Measurements from ENCODE around the gene SLC14A1.
"Not testable (repeated sequence)": the region's sequence is repeated elsewhere in the genome, so short reads cannot be mapped to it uniquely, and the experiment has no call there.

Gene SLC14A1

DNA sequence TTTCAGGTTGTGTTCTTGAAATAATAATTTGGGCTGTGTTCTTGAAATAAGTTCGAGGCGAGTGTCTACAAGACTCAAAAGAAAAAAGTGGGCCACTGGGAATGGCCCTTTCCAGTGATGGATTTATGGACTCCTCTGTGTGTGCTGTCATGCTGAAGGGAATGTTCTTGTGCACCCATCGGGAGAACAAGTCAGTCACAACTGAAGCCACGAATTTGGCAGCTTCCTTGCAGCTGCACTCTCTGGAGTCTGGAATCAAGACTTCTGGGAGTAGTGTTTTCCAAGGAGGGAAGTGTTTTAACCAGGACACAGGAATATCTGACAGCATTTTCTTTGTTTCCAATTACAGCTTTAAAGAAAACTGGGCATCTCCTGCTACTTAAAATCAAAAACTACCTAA lies 620 bp downstream of the SLC14A1 start:
- DNase-seq (ENCODE audit: low read depth), result peak; percentile 6

DNA sequence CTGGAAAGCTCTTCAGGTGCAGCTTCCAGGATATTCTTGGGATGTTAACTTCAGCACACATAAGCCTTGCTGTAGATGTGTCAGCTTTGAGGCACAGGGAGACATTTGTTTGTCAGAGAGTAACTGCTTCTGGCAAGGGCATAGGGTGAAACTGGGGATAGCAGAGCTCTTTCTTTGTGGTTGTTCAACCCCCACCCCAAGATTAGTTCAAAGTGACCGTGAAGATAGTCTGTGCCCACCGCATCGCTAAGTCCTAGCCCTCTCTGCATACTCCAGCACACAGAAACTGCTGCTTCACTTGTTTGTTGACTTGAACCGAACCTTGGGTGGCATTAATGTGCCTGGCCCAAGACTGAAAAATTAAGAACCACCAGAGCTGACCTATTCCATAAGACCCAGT lies 1.4 kb downstream of the SLC14A1 start:
- DNase-seq (ENCODE audit: low read depth), result no peak

DNA sequence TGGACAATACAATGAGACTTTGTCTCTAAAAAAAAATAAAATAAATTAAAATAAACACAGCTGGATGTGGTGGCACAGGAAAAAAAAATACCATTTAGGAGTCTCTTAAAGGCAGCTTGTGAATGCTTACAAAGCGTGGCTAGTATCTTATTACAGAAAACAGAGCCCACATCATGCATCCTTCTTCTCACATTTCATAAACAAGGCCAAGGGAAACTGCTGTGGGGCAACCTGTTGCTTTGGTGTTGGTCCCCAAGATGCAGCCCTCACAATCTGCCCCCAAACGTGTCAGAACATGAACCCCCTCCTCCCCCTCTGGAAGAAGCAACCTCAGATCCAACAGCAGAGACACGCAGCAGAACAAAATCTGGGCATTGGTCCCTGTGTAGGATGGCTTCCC lies 2.6 kb downstream of the SLC14A1 start:
- no peak for DNase-seq (ENCODE audit: low read depth)

DNA sequence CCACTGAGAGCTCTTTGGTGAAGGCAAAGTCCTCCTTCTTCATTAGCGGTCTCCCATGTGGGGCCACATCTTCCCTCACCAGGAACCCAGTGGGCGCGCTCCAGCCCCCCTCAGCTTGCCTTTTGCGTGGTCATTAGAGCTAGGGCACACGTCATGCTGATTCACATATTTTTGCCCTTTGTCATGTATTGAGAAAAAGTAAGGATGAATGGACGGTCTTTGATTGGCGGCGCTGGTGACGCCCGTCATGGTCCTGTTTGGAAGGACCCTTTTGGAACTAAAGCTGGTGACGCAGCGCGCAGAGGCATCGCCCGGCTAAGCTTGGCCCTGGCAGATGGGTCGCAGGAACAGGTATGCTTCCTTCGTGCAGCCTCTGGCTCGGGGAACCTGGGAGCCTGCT lies 3.1 kb downstream of the SLC14A1 start:
- no peak for DNase-seq (ENCODE audit: low read depth)

DNA sequence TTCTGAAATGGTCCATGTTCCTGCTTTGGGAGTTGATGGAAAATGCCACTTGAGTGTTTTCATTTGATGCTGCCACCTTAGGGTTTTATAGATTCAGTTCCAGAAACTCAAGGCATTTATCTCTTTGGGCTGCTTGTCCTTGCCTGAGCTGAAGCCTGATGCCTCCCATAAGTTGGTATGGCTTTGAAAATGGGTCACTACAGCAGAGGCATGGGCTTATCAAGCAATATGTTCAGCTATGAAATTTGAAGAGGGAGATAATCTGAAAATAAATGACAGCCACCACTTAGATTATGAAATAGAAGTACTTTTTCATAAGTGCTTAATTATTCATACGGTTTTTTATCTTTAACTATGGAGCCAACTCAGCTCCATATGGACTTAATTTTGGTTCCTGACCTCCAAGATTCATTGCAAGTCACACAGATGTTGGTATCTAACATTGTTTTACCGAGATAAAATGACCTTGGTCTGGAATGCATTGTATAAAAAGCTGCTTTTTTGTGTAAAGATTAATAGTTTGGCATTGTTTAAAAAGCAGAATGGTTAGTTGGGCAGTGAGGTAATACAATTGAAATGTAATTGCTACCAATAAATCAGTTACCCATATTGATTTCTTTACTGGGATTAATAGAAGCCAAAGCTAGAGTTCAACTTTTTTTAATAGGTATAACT lies 4.5 kb downstream of the SLC14A1 start:
- DNase-seq (ENCODE audit: low read depth), result peak; percentile 67

DNA sequence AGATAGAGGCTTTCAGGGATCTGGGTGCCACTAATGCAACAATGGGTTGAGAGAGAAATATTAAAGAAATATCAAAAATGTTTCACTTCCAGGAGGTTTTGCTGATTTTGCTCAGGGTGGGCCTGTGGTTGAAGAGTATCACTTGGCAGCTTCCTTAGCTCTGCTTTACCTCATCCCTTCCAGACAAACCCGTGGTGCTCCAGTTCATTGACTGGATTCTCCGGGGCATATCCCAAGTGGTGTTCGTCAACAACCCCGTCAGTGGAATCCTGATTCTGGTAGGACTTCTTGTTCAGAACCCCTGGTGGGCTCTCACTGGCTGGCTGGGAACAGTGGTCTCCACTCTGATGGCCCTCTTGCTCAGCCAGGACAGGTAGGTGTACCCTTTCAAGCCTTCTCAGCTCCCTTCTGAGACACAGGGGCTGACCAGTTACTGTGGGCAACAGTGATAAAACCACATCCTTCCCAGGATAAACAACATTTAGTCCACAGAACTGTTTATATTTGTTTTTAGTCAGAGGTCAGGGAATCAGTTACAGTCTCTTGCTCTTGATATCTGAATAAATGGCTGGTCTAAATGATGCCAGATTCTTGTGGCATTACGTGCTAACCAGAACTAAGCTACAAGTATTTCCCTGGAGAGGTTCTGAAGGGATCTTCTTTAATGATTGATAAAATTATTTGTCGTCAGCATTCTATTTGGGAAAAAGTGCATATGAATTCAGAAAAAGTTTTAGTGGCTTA lies 7.0 kb downstream of the SLC14A1 start:
- peak; percentile 68 for DNase-seq (ENCODE audit: low read depth)

DNA sequence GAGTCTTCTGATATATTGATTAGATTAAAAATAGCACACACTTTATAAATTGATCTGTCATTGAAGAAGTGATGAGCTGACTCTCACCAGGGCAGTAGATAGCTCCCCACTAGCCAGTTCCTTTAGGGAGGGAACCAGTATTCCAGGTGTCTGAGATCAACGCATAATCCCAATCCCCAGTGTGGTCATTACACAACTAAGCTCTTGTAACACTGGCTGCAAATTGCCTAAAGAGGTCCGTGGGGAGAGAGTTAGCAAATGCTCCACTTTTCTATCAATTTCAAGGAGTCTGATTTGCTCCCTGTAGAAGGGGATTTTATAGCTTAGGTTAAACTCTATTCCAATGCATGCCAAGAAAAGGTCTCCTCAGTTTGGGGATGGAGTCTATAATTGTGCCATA lies 7.7 kb downstream of the SLC14A1 start:
- DNase-seq (ENCODE audit: low read depth), result no peak

DNA sequence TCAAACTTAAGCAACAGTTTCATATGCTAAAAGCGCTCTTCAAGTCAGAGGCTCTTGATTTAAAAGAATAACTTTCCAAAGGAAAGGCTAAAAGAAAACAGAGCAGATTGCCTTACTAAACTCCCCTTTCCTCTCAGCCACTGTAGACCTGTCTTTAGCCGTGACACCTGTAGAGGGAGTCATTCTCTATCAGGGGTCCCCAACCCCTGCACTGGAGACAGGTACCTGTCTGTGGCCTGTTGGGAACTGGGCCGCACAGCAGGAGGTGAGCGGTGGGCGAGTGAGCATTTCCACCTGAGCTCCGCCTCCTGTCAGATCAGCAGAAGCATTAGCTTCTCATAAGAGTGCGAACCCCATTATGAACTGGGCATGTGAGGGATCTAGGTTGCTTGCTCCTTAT lies 9.6 kb downstream of the SLC14A1 start:
- DNase-seq (ENCODE audit: low read depth), result no peak

DNA sequence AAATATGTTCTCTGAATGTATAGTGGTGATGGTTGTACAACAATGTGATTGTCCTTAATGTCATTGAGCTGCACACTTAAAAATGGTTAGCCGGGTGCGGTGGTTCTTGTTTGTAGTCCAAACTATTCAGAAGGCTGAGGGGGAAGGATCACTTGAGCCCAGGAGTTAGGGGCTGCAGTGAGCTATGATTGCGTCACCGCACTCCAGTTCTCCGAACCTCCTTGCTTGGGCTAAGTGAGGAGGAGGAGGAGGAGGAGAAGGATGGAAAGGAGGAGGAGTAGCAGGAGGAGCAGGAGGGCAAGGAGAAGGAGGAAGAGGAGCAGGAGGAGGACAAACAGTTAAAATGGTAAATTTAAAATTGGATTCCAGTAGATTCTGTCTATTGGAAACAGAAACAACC lies 10.5 kb downstream of the SLC14A1 start:
- no peak for DNase-seq (ENCODE audit: low read depth)

DNA sequence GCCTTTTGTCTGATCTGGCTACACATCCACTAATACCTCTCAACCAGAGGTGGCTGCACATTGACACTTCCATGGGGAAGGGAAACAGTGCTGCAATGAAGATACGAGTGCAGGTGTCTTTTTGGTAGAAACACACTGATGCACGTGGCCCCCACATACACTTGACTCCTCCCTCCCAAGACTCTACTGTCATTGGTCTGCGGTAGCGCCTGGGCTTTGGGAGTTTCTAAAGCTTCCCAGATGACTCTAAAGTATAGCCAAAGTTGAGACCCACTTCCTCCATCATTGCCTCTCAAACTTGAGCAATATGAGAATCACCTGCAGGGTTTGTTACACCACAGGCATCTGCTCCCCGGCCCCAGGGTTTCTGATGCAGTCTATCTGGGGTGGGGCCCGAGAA lies 11.0 kb downstream of the SLC14A1 start:
- no peak for DNase-seq (ENCODE audit: low read depth)

DNA sequence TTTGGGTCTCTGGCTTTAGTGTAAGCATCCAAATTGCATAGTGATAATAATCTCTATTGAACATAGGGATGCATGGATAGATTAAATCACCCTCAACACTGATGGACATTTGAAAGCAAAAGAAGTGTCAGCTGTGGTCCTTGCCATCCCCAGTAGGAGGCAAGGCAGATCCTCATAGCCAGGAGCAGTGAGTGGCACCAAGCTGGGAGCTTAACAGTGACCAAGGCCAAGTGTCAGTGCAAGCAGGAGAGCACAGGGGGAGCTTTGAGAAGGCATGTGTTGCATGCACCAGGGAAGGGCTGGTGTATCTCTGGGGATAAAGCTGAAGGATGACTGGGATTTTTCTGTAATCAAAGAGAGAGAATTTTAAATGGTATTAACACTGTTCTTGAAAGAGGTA lies 14.7 kb downstream of the SLC14A1 start:
- DNase-seq (ENCODE audit: low read depth), result peak; percentile 29

DNA sequence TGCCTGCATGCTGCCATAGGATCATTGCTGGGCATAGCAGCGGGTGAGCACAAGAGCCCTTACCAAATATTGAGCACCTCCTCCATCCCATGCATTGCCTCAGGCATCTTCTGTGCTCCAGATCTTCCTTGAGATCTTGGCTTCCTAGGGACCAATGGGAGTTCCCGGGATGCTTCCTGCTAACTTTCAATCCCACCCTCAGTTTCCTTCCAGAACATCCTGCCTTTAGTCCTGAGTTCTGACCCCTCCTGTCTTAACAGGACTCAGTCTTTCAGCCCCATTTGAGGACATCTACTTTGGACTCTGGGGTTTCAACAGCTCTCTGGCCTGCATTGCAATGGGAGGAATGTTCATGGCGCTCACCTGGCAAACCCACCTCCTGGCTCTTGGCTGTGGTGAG lies 15.3 kb downstream of the SLC14A1 start:
- DNase-seq (ENCODE audit: low read depth), result no peak

DNA sequence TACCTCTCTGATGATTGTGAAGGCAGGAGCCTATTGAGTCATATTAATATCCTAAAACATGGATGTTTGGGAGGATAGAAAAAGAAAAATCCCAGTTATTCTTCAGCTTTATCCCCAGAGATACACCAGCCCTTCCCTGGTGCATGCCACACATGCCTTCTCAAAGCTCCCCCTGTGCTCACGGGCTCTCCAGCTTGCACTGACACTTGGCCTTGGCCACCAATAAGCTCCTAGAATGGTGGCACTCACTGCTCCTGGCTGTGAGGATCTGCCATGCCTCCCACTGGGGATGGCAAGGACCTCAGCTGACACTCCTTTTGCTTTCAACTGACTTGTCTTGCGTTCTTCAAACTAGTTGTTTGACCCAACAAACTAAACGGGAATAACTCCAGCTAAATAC lies 15.9 kb downstream of the SLC14A1 start:
- no peak for DNase-seq (ENCODE audit: low read depth)

DNA sequence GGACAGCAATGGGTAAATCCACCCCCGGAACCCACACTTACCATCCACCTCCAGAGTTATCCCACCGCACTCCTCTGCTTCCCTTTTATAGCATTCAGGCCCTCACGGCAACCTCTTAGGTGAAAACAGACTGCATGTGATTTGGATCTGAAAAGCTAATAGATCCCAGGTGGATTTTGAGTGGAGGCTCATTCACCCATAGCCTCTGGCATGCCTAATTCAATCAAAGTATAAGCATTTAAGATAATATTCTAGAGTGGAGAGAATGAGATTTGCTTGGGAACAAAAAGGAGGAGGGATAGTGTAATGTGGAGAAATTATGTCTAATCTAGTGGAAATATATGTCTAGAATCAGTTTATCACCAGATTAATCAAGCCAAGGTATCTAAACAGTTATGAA lies 17.1 kb downstream of the SLC14A1 start:
- DNase-seq (ENCODE audit: low read depth), result no peak

DNA sequence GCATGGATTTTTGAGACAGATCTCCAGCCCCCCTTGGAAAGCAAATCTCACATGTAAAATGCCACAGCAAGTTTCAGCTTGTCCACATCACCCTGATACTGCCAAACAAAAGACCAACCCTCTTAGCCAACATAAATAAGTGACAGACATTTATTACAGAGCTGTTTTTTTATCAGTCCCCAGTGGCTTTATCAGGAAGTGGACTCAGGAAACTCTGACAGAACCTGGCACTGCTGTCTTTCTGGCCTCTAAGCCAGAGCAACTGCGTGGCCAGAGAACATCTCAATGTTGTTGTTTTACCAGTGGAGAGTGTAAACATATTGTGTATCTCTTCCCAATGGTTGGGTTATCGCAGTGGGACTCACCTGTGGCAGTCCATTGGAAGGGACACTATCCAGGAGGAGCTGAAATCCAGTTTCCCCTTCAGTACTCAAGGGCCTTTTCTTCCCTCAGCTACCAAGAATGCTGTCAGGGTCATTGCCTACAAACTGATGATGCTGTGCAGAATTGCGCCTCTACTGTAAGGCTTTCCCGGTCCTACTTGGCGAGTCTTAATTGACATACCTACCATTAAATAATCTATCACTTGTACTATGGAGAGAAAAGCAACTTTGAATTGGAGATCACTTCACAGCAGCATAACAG lies 22.0 kb downstream of the SLC14A1 start:
- no peak for DNase-seq (ENCODE audit: low read depth)

DNA sequence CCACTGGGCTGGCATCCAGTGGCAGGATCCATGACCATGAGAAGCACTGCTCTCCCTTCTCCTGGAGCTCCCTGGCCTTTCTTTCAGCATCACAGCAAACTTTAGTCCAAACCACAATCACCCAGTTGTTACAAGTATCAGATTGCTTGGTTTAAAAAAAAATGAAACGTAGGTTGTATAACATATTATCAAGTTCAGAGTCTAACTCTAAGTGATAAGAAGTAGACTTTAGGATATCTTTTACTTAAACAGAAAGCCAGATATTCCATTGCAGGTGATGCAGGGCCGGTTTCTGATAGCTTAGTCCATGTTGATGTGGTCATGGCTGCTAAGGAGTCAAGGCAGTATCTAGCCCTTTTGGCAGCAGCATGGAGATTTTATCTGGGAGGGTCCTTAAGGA lies 24.5 kb downstream of the SLC14A1 start:
- DNase-seq (ENCODE audit: low read depth), result no peak

DNA sequence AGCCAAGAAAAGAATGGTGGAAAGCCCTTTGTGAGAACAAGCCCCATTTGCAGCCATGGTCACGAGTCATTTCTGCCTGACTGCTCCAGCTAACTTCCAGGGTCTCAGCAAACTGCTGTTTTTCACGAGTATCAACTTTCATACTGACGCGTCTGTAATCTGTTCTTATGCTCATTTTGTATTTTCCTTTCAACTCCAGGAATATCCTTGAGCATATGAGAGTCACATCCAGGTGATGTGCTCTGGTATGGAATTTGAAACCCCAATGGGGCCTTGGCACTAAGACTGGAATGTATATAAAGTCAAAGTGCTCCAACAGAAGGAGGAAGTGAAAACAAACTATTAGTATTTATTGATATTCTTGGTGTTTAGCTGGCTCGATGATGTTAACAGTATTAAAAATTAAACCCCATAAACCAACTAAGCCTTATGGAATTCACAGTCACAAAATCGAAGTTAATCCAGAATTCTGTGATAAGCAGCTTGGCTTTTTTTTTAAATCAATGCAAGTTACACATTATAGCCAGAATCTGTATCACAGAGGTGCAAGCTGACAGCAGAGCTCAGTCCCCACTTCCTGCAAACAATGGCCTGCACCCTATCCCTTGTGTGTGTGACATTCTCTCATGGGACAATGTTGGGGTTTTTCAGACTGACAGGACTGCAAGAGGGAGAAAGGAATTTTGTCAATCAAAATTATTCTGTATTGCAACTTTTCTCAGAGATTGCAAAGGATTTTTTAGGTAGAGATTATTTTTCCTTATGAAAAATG lies 26.1 kb downstream of the SLC14A1 start:
- DNase-seq (ENCODE audit: low read depth), result no peak

DNA sequence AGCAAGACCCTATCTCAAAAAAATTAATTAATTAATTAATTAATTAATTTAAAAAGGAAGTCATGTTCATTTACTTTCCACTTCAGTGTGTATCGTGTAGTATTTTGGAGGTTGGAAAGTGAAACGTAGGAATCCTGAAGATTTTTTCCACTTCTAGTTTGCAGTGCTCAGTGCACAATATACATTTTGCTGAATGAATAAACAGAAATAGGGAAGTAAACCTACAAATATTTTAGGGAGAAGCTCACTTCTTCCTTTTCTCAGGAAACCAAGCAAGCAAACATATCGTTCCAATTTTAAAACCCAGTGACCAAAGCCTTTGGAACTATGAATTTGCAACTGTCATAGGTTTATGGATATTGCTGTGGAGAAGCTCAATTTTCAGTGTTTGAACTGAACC lies 27.8 kb downstream of the SLC14A1 start:
- no peak for DNase-seq (ENCODE audit: low read depth)

DNA sequence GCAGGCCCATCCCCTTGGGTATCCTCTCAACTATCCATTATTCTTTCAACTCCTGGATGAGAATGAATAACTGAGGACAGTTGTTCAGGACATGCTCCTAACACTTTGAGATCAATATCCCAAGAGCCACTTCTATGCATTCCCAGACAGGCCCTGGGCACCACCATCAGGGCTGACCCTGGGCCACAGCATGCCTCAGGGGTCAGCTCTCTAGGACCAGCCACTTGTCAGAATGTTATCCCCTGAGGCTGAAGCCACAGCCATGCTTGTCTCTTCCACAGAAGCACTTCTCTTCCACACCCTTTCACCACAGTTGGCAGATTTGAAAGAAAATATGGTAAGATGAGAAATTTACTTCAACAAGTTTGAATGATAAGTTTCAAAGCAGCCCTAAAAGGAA lies 28.7 kb downstream of the SLC14A1 start:
- DNase-seq (ENCODE audit: low read depth), result no peak

DNA sequence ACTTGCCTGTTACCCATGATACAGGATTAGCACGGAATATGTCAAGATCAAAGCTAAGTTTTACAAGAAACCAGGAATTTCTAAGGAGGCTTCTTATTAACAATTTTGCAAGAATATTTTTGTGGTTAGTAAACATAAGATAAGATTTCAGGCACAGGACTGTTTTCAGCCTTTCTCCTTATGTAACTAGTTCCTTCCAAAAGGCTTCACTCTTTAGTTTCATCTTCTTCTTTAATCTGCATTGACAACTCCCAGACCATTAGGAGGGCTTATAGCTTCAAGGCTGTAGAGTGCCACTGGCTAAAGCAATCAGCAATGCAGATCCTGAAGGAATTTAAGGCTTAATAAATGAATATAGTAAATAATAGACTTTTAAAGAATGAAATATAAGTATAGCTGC lies 29.3 kb downstream of the SLC14A1 start:
- no peak for DNase-seq (ENCODE audit: low read depth)

DNA sequence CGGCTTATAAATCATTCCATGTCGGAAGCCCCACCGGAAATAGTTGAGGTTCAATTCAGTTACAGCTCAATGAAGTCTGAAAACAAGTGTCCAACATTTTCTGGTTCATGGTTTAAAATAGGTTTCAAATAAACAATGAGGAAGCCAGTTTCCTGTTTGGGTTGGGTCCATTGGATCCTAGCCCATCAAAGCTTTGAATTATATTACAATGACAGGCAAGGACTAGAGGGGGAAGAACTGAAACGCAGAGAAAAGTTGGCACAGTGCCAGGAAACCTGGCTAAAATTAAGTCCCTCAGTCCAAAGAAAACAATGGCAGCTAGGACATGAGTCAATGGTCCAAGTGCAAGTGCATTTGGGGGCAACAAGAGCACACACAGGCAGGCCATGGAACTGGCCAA lies 32.0 kb downstream of the SLC14A1 start:
- peak; percentile 86 for DNase-seq (ENCODE audit: low read depth)

DNA sequence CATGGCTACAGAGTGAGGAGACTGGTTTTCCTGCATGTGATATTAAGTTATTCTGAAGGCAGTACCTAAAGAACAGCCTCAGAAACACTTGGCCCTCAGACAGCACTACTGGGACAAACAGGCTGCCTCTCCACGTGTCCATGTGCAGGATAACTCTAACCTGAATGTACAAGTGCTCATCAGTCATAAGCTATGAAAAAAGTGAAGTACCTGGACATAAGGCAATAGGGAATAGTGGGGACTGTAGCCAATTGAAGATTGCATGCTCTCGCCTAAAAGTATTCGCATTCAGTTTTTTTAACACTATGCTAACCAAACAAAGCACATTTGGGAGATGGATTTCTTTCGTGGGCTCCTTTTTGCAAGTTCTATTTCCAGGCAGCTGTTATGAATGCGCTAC lies 33.0 kb downstream of the SLC14A1 start:
- no peak for DNase-seq (ENCODE audit: low read depth)

DNA sequence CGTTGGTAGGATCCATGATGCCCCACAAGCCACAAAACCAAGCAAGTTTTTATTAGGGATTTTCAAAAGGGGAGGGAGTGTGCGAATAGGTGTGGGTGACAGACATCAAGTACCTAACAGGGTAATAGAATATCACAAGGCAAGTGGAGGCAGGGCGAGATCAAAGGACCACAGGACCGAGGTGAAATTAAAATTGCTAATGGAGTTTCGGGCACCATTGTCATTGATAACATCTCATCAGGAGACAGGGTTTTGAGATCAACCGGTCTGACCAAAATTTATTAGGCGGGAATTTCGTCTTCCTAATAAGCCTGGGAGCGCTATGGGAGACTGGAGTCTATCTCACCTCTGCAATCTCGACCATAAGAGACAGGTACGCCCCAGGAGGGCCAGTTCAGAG lies 33.7 kb downstream of the SLC14A1 start:
- DNase-seq (ENCODE audit: low read depth), result not testable (repeated sequence)
